ENCODE data around the gene CUL2. TPM values are rescaled to one million over a fixed set of nuclear protein-coding genes. Genes with fewer than 3 reads are reported as not detected.

Gene CUL2
- total and polyA plus RNA-seq, 10 of the 15 experiments (the other 5 are each of a cell fraction or from before 2014, with no cell fraction given) = 11.9 to 56.5 (median 33.2) TPM

GRCh38 chr10:35025916-35026315 lies 64.2 kb downstream of the CUL2 start (continued):
- TF ChIP-seq IRF3 (IDR thresholded peaks at IDR 0.05) = no peak
- TF ChIP-seq POLR2AphosphoS2 (IDR thresholded peaks at IDR 0.05; ENCODE audit: low read depth, low read length) = no peak
- no peak for TF ChIP-seq NFIC (IDR thresholded peaks at IDR 0.05; ENCODE audit: low read depth, low read length)
- no peak for TF ChIP-seq MYC (IDR thresholded peaks at IDR 0.05; ENCODE audit: insufficient read depth, insufficient read length, insufficient replicate concordance, low read length, severe bottlenecking)
- TF ChIP-seq CHD1 (IDR thresholded peaks at IDR 0.05; ENCODE audit: low read depth, low read length) = no peak
- no peak for TF ChIP-seq SREBF2 (IDR thresholded peaks at IDR 0.05; ENCODE audit: low read length)
- TF ChIP-seq YY1 (IDR thresholded peaks at IDR 0.05; ENCODE audit: low read depth, low read length) = no peak

DNA sequence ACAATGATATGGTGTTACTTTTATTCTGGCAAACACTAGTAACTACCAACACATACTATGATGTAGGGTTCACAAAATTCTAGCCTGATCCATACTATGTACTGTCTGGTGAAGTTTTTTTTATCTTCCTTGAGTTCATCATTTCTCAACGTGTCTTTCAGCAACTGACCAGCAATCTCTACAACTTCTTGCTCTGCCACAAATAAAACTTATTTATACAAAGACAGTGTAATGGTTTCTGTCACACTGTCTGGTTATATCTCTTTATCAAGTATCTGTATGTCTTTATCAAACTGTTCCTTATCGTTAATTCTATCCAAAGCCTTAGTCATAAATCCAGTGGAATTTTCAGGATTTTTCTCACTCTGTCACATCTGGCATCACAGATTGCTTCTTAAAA lies 69.7 kb downstream of the CUL2 start:
- Histone ChIP-seq H4K20me1 (ENCODE audit: control insufficient read depth, insufficient read depth) (no peaks in the 10 kb centered on the region), H2AFZ (ENCODE audit: control insufficient read depth, low read depth, low read length) (no peak overlapping the region), H3K79me2 (ENCODE audit: control insufficient read depth, insufficient read depth, low read length) (no peaks in the 10 kb centered on the region), H3K36me3 (ENCODE audit: control insufficient read depth in 2 of 2, insufficient read depth in 2 of 2, low read length in 1 of 2) (peaks cover 0 to 11% of the 10 kb centered on the region in 2 experiments; a peak in 1 of 4 replicates), H3K4me3 (no peak overlapping the region), H3K9ac (ENCODE audit: control insufficient read depth, insufficient read depth, low read length) (no peak overlapping the region), H3K27ac (ENCODE audit: control insufficient read depth, insufficient read depth) (no peak overlapping the region), H3K4me2 (ENCODE audit: control insufficient read depth, insufficient read depth) (no peak overlapping the region), H3K9me3 (replicated peaks; ENCODE audit: control insufficient read depth, insufficient read depth, low read length) (no peaks in the 10 kb centered on the region), H3K4me1 (ENCODE audit: control insufficient read depth, insufficient read depth, low read length) (no peaks in the 10 kb centered on the region), H3K27me3 (replicated peaks in 1 of 2; ENCODE audit: control insufficient read depth in 2 of 2, insufficient read depth in 2 of 2, low read length in 1 of 2) (no peaks in the 10 kb centered on the region)
- no TSS peak for BruUV-seq (replicated peaks)
- 78% methylated on average over 2 of the region's 2 CpGs for WGBS (ENCODE audit: insufficient coverage, insufficient replicate concordance, low lambda C conversion rate, missing lambda C conversion rate)
- FAIRE-seq (no peak), ATAC-seq (no peak), DNase-seq (ENCODE audit: low read depth, low spot score) (no peak)
- ChIA-PET SMC1A (ENCODE audit: uncharacterized antibody, unreplicated experiment) (interaction anchor here (0.6 kb wide), 2 partner anchors 175 to 363 kb away, joined by 3 to 4 read pairs; no protein-coding TSS in a partner anchor), POLR2A (interaction anchor here (0.8 kb wide), 1 partner anchor 25 kb away, joined by 3 read pairs; no protein-coding TSS in a partner anchor), CTCF (interaction anchor here (1.0 kb wide), 1 partner anchor 40 kb away, joined by 3 read pairs; no protein-coding TSS in a partner anchor), RAD21 (ENCODE audit: unreplicated experiment) (no interaction called here)
- no peak for TF ChIP-seq ZNF622 (IDR thresholded peaks at IDR 0.05)
- TF ChIP-seq HDAC2 (IDR thresholded peaks at IDR 0.05) = no peak
- TF ChIP-seq POLR2AphosphoS5 (IDR thresholded peaks at IDR 0.05; ENCODE audit: low read length) = no peak
- TF ChIP-seq NR2C2 (IDR thresholded peaks at IDR 0.05; ENCODE audit: borderline replicate concordance, control insufficient read depth, insufficient read length, low read depth) = no peak
- no peak for TF ChIP-seq CTCF (IDR thresholded peaks at IDR 0.05 in 2 of 3, conservative IDR thresholded peaks at IDR 0.05 in 1 of 3; ENCODE audit: control insufficient read depth in 2 of 3, extremely low read depth in 1 of 3, insufficient read depth in 1 of 3, low read depth in 3 of 3, low read length in 3 of 3)
- no peak for TF ChIP-seq PAX5 (IDR thresholded peaks at IDR 0.05; ENCODE audit: borderline replicate concordance, low read depth, low read length)
- TF ChIP-seq CBFB (IDR thresholded peaks at IDR 0.05; ENCODE audit: low read depth) = no peak
- TF ChIP-seq, protein P1, sequence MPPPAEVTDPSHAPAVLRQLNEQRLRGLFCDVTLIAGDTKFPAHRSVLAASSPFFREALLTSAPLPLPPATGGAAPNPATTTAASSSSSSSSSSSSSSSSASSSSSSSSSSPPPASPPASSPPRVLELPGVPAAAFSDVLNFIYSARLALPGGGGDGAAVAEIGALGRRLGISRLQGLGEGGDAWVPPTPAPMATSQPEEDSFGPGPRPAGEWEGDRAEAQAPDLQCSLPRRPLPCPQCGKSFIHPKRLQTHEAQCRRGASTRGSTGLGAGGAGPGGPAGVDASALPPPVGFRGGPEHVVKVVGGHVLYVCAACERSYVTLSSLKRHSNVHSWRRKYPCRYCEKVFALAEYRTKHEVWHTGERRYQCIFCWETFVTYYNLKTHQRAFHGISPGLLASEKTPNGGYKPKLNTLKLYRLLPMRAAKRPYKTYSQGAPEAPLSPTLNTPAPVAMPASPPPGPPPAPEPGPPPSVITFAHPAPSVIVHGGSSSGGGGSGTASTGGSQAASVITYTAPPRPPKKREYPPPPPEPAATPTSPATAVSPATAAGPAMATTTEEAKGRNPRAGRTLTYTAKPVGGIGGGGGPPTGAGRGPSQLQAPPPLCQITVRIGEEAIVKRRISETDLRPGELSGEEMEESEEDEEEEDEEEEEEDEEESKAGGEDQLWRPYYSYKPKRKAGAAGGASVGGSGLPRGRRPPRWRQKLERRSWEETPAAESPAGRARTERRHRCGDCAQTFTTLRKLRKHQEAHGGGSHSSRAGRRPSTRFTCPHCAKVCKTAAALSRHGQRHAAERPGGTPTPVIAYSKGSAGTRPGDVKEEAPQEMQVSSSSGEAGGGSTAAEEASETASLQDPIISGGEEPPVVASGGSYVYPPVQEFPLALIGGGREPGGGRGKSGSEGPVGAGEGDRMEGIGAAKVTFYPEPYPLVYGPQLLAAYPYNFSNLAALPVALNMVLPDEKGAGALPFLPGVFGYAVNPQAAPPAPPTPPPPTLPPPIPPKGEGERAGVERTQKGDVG (CRISPR knock-in tag; IDR thresholded peaks at IDR 0.05) = no peak
- in situ Hi-C loops (cut with MboI) (no loop called here), intact Hi-C loops (cut with micrococcal nuclease; ENCODE audit: unreplicated experiment) (no loop called here)

All from GM12878 (cell line).